BJ (cell line): ENCODE data around the gene GALNT17. TPM values are rescaled to one million over a fixed set of nuclear protein-coding genes. Genes with fewer than 3 reads are reported as not detected.

ENCODE experiments used
- CTCF ChIA-PET: fragments of 350-600 bp; formaldehyde crosslinking; extraction: SDS; loops from one replicate; lab custom pipeline; 2021; ENCODE audit warnings: antibody characterized with exemption, inconsistent platforms; lab: Yijun Ruan, JAX
- POLR2A ChIA-PET: fragments of 300-600 bp; sonication (Branson Sonifier 250); formaldehyde crosslinking; extraction: SDS; loops from one replicate; lab custom pipeline; 2021; ENCODE audit warnings: antibody characterized with exemption; lab: Charles Lee
- DNase-seq: peaks from one replicate; pipeline ENCODE4 v3.0.0-alpha.2; 2011; ENCODE audit warnings: low read depth
- H3K27me3 ChIP-seq: 2 replicates; pipeline ENCODE4 v1.6.0; 2011; ENCODE audit warnings: low read length; ENCODE audit not compliant: control insufficient read depth, insufficient read depth
- H3K36me3 ChIP-seq: 2 replicates; pipeline ENCODE4 v1.5.1; 2011; ENCODE audit warnings: low read length; ENCODE audit not compliant: control insufficient read depth, insufficient read depth
- H3K4me3 ChIP-seq: 2 replicates; pipeline ENCODE4 v1.5.1; 2011; ENCODE audit warnings: low read depth, mild to moderate bottlenecking, control low read depth, low read length
- CTCF ChIP-seq: IDR thresholded peaks from 2 replicates; pipeline ENCODE4 v1.5.1; 2011; ENCODE audit warnings: low read depth, mild to moderate bottlenecking, control low read depth, inconsistent platforms, low read length, moderate library complexity; ENCODE audit not compliant: insufficient read depth
- polyA plus RNA-seq: library from polyadenylated mRNA; depleted of rRNA; stranded (reverse); fragments of >200 nt; gene quantifications from 2 replicates; pipeline ENCODE4 v1.2.3, GENCODE V29; 2011

The GALNT17 gene
- polyA plus RNA-seq, 1 experiment: not detected

- Histone ChIP-seq H3K4me3 (no peak overlapping the region), H3K36me3 (no peaks in the 10 kb centered on the region), H3K27me3 (no peaks in the 10 kb centered on the region)
- no peak for TF ChIP-seq CTCF
- DNase-seq: no peak
- ChIA-PET CTCF (no interaction called here), POLR2A (no interaction called here)
Observed at GRCh38 chr7:71613313-71613712, 481.4 kb downstream of the GALNT17 start.

GRCh38 chr7:71615017-71615416 is 483.1 kb downstream of the GALNT17 start:
- H3K27me3 ChIP-seq: no peaks in the 10 kb centered on the region
- no peak overlapping the region for H3K4me3 ChIP-seq
- no peaks in the 10 kb centered on the region for H3K36me3 ChIP-seq
- DNase-seq: no peak
- TF ChIP-seq CTCF: no peak
- POLR2A ChIA-PET: no interaction called here
- CTCF ChIA-PET: no interaction called here

- TF ChIP-seq CTCF: no peak
Observed at GRCh38 chr7:71616217-71616616, 484.3 kb downstream of the GALNT17 start.

GRCh38 chr7:71618278-71618677 is 486.3 kb downstream of the GALNT17 start:
- no peaks in the 10 kb centered on the region for H3K27me3 ChIP-seq
- POLR2A ChIA-PET: no interaction called here
- TF ChIP-seq CTCF: no peak
- no peaks in the 10 kb centered on the region for H3K36me3 ChIP-seq
- no peak for DNase-seq
- no peak overlapping the region for H3K4me3 ChIP-seq
- CTCF ChIA-PET: interaction anchor here (1.2 kb wide), 1 partner anchor 23 kb away, joined by 3 read pairs; no protein-coding TSS in a partner anchor

More at GRCh38 chr7:71616217-71616616, 484.3 kb downstream of the GALNT17 start:
- H3K4me3 ChIP-seq: no peak overlapping the region
- POLR2A ChIA-PET: no interaction called here
- CTCF ChIA-PET: no interaction called here
- no peaks in the 10 kb centered on the region for H3K27me3 ChIP-seq
- no peak for DNase-seq
- H3K36me3 ChIP-seq: no peaks in the 10 kb centered on the region

GRCh38 chr7:71625545-71625944 is 493.6 kb downstream of the GALNT17 start:
- CTCF ChIA-PET: no interaction called here

More at GRCh38 chr7:71625545-71625944, 493.6 kb downstream of the GALNT17 start:
- no peak overlapping the region for H3K4me3 ChIP-seq
- DNase-seq: no peak
- TF ChIP-seq CTCF: no peak
- POLR2A ChIA-PET: no interaction called here
- no peaks in the 10 kb centered on the region for H3K27me3 ChIP-seq
- H3K36me3 ChIP-seq: no peaks in the 10 kb centered on the region
